KMS-11 (cell line): Measurements from ENCODE around the gene TMEM87B.
"Not testable (repeated sequence)": the region's sequence is repeated elsewhere in the genome, so short reads cannot be mapped to it uniquely, and the experiment has no call there.

Experiments used
- H2AFZ ChIP-seq: fragments of 200-600 bp; sonication (generic); 2 replicates; pipeline ENCODE4 v1.6.1; 2016; ENCODE audit warnings: antibody characterized with exemption, mixed run types, low read depth
- H3K27ac ChIP-seq: fragments of 200-600 bp; sonication (generic); 2 replicates; pipeline ENCODE4 v1.6.1; 2016; ENCODE audit warnings: mild to moderate bottlenecking, mixed run types
- H3K27me3 ChIP-seq: fragments of 200-600 bp; sonication (generic); 2 replicates; pipeline ENCODE4 v1.6.1; 2017; ENCODE audit warnings: mild to moderate bottlenecking, low read depth, mixed run types, moderate library complexity; ENCODE audit not compliant: insufficient read depth
- H3K36me3 ChIP-seq: fragments of 200-600 bp; sonication (generic); 2 replicates; pipeline ENCODE4 v1.6.1; 2017; ENCODE audit warnings: mild to moderate bottlenecking, mixed run types; ENCODE audit not compliant: insufficient read depth
- H3K4me1 ChIP-seq: fragments of 200-600 bp; sonication (generic); 2 replicates; pipeline ENCODE4 v1.6.1; 2016; ENCODE audit warnings: mild to moderate bottlenecking, low read depth, mixed run types; ENCODE audit not compliant: poor library complexity, severe bottlenecking
- H3K4me2 ChIP-seq: fragments of 200-600 bp; sonication (generic); 2 replicates; pipeline ENCODE4 v1.7.0; 2016; ENCODE audit warnings: mild to moderate bottlenecking, mixed run types
- H3K4me3 ChIP-seq: fragments of 200-600 bp; sonication (generic); IDR thresholded peaks from 2 replicates; pipeline ENCODE4 v1.6.1; 2017; ENCODE audit warnings: low read depth, low read length, mixed read lengths; ENCODE audit not compliant: insufficient read depth
- H3K79me2 ChIP-seq: fragments of 200-600 bp; sonication (generic); 2 replicates; pipeline ENCODE4 v1.6.1; 2016; ENCODE audit warnings: low read depth, mixed run types; ENCODE audit not compliant: insufficient read depth
- H3K9ac ChIP-seq: fragments of 200-600 bp; sonication (generic); 2 replicates; pipeline ENCODE4 v1.6.1; 2016; ENCODE audit warnings: mild to moderate bottlenecking, mixed run types
- H4K20me1 ChIP-seq: fragments of 200-600 bp; sonication (generic); 2 replicates; pipeline ENCODE4 v1.6.1; 2016; ENCODE audit warnings: mild to moderate bottlenecking, mixed run types; ENCODE audit not compliant: insufficient read depth
- TF ChIP-seq, protein P1 (sequence below): fragments of 200-600 bp; sonication (generic); conservative IDR thresholded peaks from 2 replicates; pipeline ENCODE4 v1.6.1; 2017; ENCODE audit warnings: low read depth, mild to moderate bottlenecking, antibody characterized with exemption, low read length, moderate library complexity, mixed read lengths

TMEM87B gene

DNA sequence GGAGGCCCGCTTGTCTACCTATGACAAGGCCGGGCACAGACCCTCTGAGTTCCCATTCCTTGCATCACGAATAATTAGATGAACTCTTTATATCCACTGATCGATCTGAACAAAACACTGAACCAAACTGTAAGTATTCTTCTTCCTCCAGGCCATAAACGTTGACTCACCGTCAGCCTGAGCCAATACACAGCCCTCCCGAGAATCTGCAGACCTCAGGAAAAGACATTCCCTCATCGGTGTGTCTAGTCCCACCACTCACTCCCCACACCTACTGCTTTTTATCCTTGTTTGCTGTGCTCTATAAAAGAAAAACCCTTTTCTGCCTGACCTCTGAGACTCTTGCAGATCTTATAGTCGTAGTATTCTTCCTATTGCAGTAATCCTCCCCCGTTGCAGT lies 41.0 kb downstream of the TMEM87B start:
- no peak overlapping the region for H3K27ac ChIP-seq
- no peaks in the 10 kb centered on the region for H3K79me2 ChIP-seq
- no peaks in the 10 kb centered on the region for H3K36me3 ChIP-seq
- H3K4me2 ChIP-seq = no peak overlapping the region
- H3K27me3 ChIP-seq = no peaks in the 10 kb centered on the region
- TF ChIP-seq, protein P1, sequence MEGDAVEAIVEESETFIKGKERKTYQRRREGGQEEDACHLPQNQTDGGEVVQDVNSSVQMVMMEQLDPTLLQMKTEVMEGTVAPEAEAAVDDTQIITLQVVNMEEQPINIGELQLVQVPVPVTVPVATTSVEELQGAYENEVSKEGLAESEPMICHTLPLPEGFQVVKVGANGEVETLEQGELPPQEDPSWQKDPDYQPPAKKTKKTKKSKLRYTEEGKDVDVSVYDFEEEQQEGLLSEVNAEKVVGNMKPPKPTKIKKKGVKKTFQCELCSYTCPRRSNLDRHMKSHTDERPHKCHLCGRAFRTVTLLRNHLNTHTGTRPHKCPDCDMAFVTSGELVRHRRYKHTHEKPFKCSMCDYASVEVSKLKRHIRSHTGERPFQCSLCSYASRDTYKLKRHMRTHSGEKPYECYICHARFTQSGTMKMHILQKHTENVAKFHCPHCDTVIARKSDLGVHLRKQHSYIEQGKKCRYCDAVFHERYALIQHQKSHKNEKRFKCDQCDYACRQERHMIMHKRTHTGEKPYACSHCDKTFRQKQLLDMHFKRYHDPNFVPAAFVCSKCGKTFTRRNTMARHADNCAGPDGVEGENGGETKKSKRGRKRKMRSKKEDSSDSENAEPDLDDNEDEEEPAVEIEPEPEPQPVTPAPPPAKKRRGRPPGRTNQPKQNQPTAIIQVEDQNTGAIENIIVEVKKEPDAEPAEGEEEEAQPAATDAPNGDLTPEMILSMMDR = no peak
- H3K4me3 ChIP-seq = no peak overlapping the region
- no peaks in the 10 kb centered on the region for H3K4me1 ChIP-seq
- no peak overlapping the region for H3K9ac ChIP-seq
- H4K20me1 ChIP-seq = no peaks in the 10 kb centered on the region
- no peak overlapping the region for H2AFZ ChIP-seq

DNA sequence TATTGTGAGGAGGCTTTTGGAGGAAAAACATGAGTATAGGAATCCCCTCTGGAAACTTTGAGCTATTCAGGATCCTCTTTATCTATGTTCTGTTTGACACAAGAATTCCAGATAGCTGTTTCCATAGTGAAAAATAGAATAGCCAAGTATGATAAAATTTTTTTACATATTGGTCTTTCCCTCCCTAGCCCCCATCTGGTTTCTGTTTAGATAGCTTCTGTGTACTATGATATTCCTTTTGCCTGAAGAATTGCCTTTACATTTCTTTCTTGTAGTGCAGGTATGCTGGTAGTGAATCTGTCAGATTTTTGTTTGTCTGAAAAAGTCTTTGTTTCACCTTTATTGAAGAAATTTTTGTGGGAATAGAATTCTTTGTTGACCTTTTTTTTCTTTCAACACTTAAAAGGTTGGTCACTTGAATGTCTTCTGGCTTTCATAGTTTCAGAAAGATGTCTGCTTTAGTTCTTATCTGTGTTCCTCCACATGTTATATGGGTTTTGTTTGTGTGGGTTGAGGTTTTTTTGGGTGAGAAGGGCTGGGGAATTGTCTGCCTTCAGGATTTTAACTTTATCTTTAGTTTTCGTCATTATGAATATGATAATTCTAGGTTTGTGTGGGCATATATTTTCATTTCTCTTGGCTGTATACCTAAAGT lies 53.2 kb downstream of the TMEM87B start:
- no peak overlapping the region for H3K4me3 ChIP-seq
- H2AFZ ChIP-seq = no peak overlapping the region
- no peaks in the 10 kb centered on the region for H3K36me3 ChIP-seq
- TF ChIP-seq, protein P1 = no peak
- H3K4me2 ChIP-seq = no peak overlapping the region
- no peaks in the 10 kb centered on the region for H3K4me1 ChIP-seq
- no peaks in the 10 kb centered on the region for H3K27me3 ChIP-seq
- no peak overlapping the region for H3K27ac ChIP-seq
- H3K79me2 ChIP-seq = no peaks in the 10 kb centered on the region
- no peak overlapping the region for H3K9ac ChIP-seq
- H4K20me1 ChIP-seq = no peaks in the 10 kb centered on the region

DNA sequence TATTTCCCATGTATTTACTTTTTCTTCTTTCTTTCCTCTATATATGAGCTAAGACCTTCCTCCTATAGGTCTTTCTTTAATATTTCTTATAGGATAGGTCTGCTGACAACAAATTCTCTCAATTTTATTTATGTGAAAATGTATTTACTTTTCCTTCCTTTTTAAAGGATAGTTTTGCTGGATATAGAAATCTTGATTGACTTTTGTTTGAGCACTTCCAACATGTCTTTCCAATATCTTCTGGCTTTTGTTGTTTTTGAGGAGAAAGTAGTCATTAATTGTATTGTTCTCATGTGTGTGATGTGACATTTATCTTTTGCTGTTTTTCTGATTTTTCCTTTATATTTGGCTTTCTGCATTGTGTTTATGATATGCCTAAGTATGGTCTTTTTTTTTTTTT lies 54.2 kb downstream of the TMEM87B start:
- no peak overlapping the region for H3K27ac ChIP-seq
- H3K4me1 ChIP-seq = no peaks in the 10 kb centered on the region
- no peaks in the 10 kb centered on the region for H3K79me2 ChIP-seq
- no peaks in the 10 kb centered on the region for H3K27me3 ChIP-seq
- no peak overlapping the region for H3K9ac ChIP-seq
- H3K4me3 ChIP-seq = no peak overlapping the region
- H4K20me1 ChIP-seq = no peaks in the 10 kb centered on the region
- TF ChIP-seq, protein P1 = no peak
- no peaks in the 10 kb centered on the region for H3K36me3 ChIP-seq
- H3K4me2 ChIP-seq = no peak overlapping the region
- no peak overlapping the region for H2AFZ ChIP-seq

DNA sequence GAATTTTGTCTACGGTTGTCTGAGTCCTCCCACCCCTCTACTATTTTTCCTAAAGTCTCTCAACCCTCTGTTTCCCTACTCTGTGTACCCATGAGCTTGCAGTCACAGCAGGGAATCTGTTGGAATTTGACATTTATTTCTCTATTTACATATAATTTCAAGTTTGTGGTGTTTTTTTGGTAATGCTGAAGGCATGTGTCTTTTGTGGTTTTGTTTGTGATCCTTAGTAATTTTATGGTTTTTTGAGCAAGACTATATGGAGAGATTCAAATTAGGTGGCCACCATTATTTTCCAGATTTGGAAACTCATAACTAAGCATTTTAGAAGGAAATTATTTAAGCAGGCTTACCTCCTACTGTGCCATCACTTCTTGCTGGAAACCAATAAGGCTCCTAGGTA lies 55.9 kb downstream of the TMEM87B start:
- no peak overlapping the region for H3K27ac ChIP-seq
- no peaks in the 10 kb centered on the region for H3K27me3 ChIP-seq
- H3K4me2 ChIP-seq = no peak overlapping the region
- no peak overlapping the region for H3K4me3 ChIP-seq
- no peaks in the 10 kb centered on the region for H3K79me2 ChIP-seq
- no peaks in the 10 kb centered on the region for H3K4me1 ChIP-seq
- TF ChIP-seq, protein P1 = no peak
- H3K9ac ChIP-seq = no peak overlapping the region
- no peaks in the 10 kb centered on the region for H3K36me3 ChIP-seq
- H4K20me1 ChIP-seq = no peaks in the 10 kb centered on the region
- no peak overlapping the region for H2AFZ ChIP-seq

DNA sequence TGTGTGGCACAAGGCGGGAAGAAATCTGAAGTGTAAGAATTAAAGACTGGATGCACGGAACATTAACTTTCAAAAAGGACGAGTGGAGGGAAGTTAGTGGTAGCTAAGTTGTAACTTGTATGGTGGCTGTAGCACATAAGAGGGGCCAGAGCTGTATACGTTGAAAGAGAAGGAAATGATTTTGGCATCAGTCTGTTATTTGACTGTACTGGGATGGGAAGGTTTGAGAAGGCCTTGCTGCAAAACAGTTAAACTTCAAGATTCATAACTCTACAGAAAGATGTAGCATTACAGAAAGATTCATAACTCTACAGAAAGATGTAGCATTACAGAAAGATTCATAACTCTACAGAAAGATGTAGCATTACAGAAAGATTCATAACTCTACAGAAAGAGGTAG lies 58.3 kb downstream of the TMEM87B start:
- H3K9ac ChIP-seq, H3K36me3 ChIP-seq, H4K20me1 ChIP-seq, H3K4me1 ChIP-seq, H2AFZ ChIP-seq, H3K4me3 ChIP-seq, H3K79me2 ChIP-seq, H3K27ac ChIP-seq, H3K27me3 ChIP-seq, H3K4me2 ChIP-seq: not testable (repeated sequence)
